ENCODE measurements around the gene RBM17. TPM values are rescaled to one million over a fixed set of nuclear protein-coding genes. Genes with fewer than 3 reads are reported as not detected.

Gene RBM17
- total and polyA plus RNA-seq, 2 experiments from 2014 or later: 86.2 to 125 TPM

GRCh38 chr10:6136215-6137201 is 47.7 kb downstream of the RBM17 start:
- peak in 1 of 2 donors; percentile 57 for DNase-seq (ENCODE audit: low read depth in 1 of 2, low spot score in 1 of 2)
- no peaks in the 10 kb centered on the region for H3K4me1 ChIP-seq (ENCODE audit: low read depth)
- no peak overlapping the region for H3K4me3 ChIP-seq
- no peaks in the 10 kb centered on the region for H3K27me3 ChIP-seq
- H3K36me3 ChIP-seq: no peaks in the 10 kb centered on the region
- TF ChIP-seq CTCF (IDR thresholded peaks at IDR 0.05; ENCODE audit: low read depth, low read length): peak; percentile 27
- no peak overlapping the region for H3K27ac ChIP-seq
- H3K9me3 ChIP-seq (ENCODE audit: low read depth): no peaks in the 10 kb centered on the region

GRCh38 chr10:6138456-6138855 is 49.6 kb downstream of the RBM17 start:
- no peak overlapping the region for H3K4me3 ChIP-seq
- no peak for TF ChIP-seq CTCF (IDR thresholded peaks at IDR 0.05; ENCODE audit: low read depth, low read length)
- H3K36me3 ChIP-seq: no peaks in the 10 kb centered on the region
- H3K9me3 ChIP-seq (ENCODE audit: low read depth): no peaks in the 10 kb centered on the region
- H3K27me3 ChIP-seq: no peaks in the 10 kb centered on the region
- H3K4me1 ChIP-seq (ENCODE audit: low read depth): no peaks in the 10 kb centered on the region
- no peak overlapping the region for H3K27ac ChIP-seq
- no peak for DNase-seq (ENCODE audit: low read depth in 1 of 2, low spot score in 1 of 2)

DNA sequence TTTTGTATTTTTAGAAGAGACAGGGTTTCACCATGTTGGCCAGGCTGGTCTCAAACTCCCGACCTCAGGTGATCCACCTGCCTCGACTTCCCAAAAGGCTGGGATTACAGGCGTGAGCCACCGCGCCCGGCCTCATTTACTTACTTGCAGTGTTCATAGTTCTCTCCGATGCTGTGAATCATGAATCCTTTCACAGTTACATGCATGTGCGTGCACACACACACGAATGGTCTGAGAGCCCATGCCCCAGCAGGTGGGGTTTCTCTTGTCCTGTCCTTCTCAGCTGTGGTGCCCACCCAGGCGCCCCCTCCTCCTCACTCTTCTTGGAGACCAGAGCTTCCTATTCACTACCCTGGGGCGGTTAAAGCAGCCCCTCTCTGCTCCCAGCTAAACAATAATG is 50.6 kb downstream of the RBM17 start:
- Histone ChIP-seq H3K4me1 (ENCODE audit: low read depth) (no peaks in the 10 kb centered on the region), H3K27me3 (no peaks in the 10 kb centered on the region), H3K27ac (no peak overlapping the region), H3K36me3 (no peaks in the 10 kb centered on the region), H3K9me3 (ENCODE audit: low read depth) (no peaks in the 10 kb centered on the region), H3K4me3 (no peak overlapping the region)
- no peak for TF ChIP-seq CTCF (IDR thresholded peaks at IDR 0.05; ENCODE audit: low read depth, low read length)
- no peak for DNase-seq (ENCODE audit: low read depth in 1 of 2, low spot score in 1 of 2)

DNA sequence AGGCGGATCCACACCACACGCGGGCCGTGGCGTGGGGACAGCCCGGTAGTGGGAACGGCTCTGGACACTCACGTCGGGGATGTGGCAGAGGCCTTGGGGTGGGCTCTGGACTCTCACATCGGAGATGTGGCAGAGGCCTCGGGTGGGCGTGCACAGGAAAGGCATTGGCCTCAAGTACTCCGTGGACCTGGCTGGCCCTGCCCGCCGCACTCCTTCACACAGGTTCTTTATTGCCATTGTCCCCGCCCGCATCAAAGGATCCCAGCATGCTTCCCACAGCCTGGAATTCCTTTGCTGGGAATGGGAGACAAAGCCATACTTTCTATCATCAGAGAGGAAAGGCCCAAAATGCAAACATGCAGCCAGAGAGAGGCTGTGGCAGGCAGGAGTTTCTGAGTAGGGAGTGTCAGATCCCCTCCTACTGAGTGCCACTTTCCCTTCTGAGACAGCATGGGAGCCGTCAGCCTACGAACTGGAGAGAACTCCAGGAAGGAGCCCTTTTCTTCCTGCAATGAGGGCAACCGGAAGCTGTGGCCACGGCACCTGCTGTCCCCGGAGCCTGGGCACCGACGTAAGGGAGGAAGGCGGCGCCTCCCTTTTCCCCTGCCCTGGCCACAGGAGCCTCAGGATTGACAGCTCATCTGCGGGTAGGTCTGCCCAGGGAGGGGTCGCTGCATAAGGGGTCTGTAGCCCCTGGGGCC is 51.5 kb downstream of the RBM17 start:
- TF ChIP-seq CTCF (IDR thresholded peaks at IDR 0.05; ENCODE audit: low read depth, low read length): no peak
- Histone ChIP-seq H3K4me3 (no peak overlapping the region), H3K27ac (no peak overlapping the region), H3K9me3 (ENCODE audit: low read depth) (no peaks in the 10 kb centered on the region), H3K27me3 (no peaks in the 10 kb centered on the region), H3K36me3 (no peaks in the 10 kb centered on the region), H3K4me1 (ENCODE audit: low read depth) (no peaks in the 10 kb centered on the region)
- no peak for DNase-seq (ENCODE audit: low read depth in 1 of 2, low spot score in 1 of 2)

DNA sequence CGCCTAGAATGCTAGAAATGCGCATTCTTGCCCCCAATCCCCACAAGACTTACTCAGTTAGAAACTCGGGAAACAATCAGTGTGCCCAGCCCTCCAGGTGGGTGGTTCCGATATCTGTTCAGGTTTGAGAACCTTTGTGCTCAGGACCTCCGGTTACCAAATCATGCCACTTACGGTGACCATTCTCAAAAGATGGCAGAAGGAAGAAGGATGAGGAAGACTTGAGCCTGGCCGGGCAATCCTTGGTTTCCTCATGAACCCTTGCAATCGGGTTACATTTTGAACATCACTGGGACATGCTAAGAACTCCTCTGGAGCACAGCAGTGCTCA is 52.1 kb downstream of the RBM17 start:
- no peaks in the 10 kb centered on the region for H3K27me3 ChIP-seq
- H3K4me1 ChIP-seq (ENCODE audit: low read depth): no peaks in the 10 kb centered on the region
- TF ChIP-seq CTCF (IDR thresholded peaks at IDR 0.05; ENCODE audit: low read depth, low read length): no peak
- H3K4me3 ChIP-seq: no peak overlapping the region
- H3K36me3 ChIP-seq: no peaks in the 10 kb centered on the region
- no peak for DNase-seq (ENCODE audit: low read depth in 1 of 2, low spot score in 1 of 2)
- H3K27ac ChIP-seq: no peak overlapping the region
- H3K9me3 ChIP-seq (ENCODE audit: low read depth): no peaks in the 10 kb centered on the region

All from cardiac muscle cell (in vitro differentiated cells and primary cell).